Measurements from ENCODE around the gene PFDN5. TPM values are rescaled to one million over a fixed set of nuclear protein-coding genes. Genes with fewer than 3 reads are reported as not detected.
A peak's percentile ranks its signal among the peaks of the same experiment; 100 is the strongest.

The PFDN5 gene
- 407 and 456 TPM in 2 replicates for total RNA-seq (2014; rRNA removed; shearing (Covaris generic))

- DNase-seq (ENCODE audit: low spot score): peak; percentile 76
These were observed at the start of gene PFDN5 for GRCh38 chr12:53295070-53295890. Gene PFDN5, plus strand, starts transcription at chr12:53295542. Its CDS starts 26 bp downstream, at chr12:53295568.

GRCh38 chr12:53251477-53252348 is 43.6 kb upstream of the PFDN5 start:
- DNase-seq (ENCODE audit: low spot score): peak; percentile 69

- peak; percentile 26 for DNase-seq (ENCODE audit: low spot score)
These were observed 42.9 kb upstream of the PFDN5 start for GRCh38 chr12:53252349-53252916.

GRCh38 chr12:53253298-53253697 is 42.0 kb upstream of the PFDN5 start:
- no peak for DNase-seq (ENCODE audit: low spot score)

- DNase-seq (ENCODE audit: low spot score): no peak
These were observed 40.4 kb upstream of the PFDN5 start for GRCh38 chr12:53254816-53255545.

GRCh38 chr12:53255996-53256395 is 39.3 kb upstream of the PFDN5 start:
- DNase-seq (ENCODE audit: low spot score): no peak

GRCh38 chr12:53258541-53259539 is 36.5 kb upstream of the PFDN5 start:
- no peak for DNase-seq (ENCODE audit: low spot score)

GRCh38 chr12:53259891-53260290 is 35.5 kb upstream of the PFDN5 start:
- DNase-seq (ENCODE audit: low spot score): no peak

- no peak for DNase-seq (ENCODE audit: low spot score)
These were observed 29.6 kb upstream of the PFDN5 start for GRCh38 chr12:53265783-53266182.

- DNase-seq (ENCODE audit: low spot score): no peak
These were observed 27.9 kb upstream of the PFDN5 start for GRCh38 chr12:53267306-53267998.

- DNase-seq (ENCODE audit: low spot score): peak; percentile 42
These were observed 27.2 kb upstream of the PFDN5 start, which contains the start of gene ESPL1 for GRCh38 chr12:53267999-53268629. Gene ESPL1, plus strand, starts transcription at chr12:53268299. Its CDS starts 468 bp downstream, at chr12:53268767.

GRCh38 chr12:53268630-53269562 is 26.4 kb upstream of the PFDN5 start:
- DNase-seq (ENCODE audit: low spot score): peak; percentile 13

GRCh38 chr12:53274445-53274844 is 20.9 kb upstream of the PFDN5 start:
- DNase-seq (ENCODE audit: low spot score): no peak

- DNase-seq (ENCODE audit: low spot score): no peak
These were observed 18.8 kb upstream of the PFDN5 start for GRCh38 chr12:53276511-53276910.

GRCh38 chr12:53277981-53278380 is 17.4 kb upstream of the PFDN5 start:
- no peak for DNase-seq (ENCODE audit: low spot score)

- no peak for DNase-seq (ENCODE audit: low spot score)
These were observed 16.0 kb upstream of the PFDN5 start for GRCh38 chr12:53279283-53279869.

GRCh38 chr12:53279888-53280498 is 15.3 kb upstream of the PFDN5 start:
- no peak for DNase-seq (ENCODE audit: low spot score)
